Neural progenitor cell (in vitro differentiated cells): ENCODE measurements around the gene IFNG-AS1.

Experiments used
- CTCF ChIP-seq: fragments of 200-600 bp; sonication (generic); IDR thresholded peaks from 2 replicates; pipeline ENCODE4 v1.5.1; 2017; ENCODE audit warnings: antibody characterized with exemption, mild to moderate bottlenecking
- EZH2 ChIP-seq: fragments of 200-600 bp; sonication (generic); IDR thresholded peaks from 2 replicates; pipeline ENCODE4 v1.6.1; 2017; ENCODE audit warnings: antibody characterized with exemption, mild to moderate bottlenecking, moderate library complexity
- EZH2phosphoT487 ChIP-seq: fragments of 200-600 bp; sonication (generic); IDR thresholded peaks from 2 replicates; pipeline ENCODE4 v1.6.1; 2017; ENCODE audit warnings: antibody characterized with exemption

- no peak for TF ChIP-seq CTCF
- no peak for TF ChIP-seq EZH2phosphoT487
- no peak for TF ChIP-seq EZH2
Measured at GRCh38 chr12:68056300-68056699, 67.1 kb downstream of the IFNG-AS1 start.
